NCI-H446 treated with DMSO at 0.1 percent for 48 hours (cell line): Measurements from ENCODE around the gene RBM43.
A peak's percentile ranks its signal among the peaks of the same experiment; 100 is the strongest.
"Not testable (repeated sequence)": the region's sequence is repeated elsewhere in the genome, so short reads cannot be mapped to it uniquely, and the experiment has no call there.

ENCODE experiments used
- DNase-seq: peaks from one replicate; lab custom pipeline; 2025; lab: John Stamatoyannopoulos, UW

Gene RBM43

DNA sequence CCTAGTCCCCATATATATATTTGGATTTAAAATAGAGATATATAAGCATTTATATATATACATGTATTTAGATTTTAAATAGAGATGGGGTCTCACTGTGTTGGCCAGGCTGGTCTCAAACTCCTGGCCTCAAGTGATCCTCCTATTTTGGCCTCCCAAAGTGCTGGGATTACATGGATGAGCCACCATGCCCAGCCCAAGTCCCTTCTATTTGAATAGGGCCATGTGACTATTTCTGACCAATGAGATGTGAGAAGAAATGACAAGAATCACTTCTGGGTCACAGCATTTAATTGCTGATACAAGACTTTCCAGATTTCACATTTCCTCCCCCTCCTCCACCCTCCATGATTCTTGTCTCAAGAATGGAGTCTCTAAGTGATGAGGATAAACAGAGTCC, 6.4 kb upstream of the RBM43 start:
- no peak for DNase-seq

DNA sequence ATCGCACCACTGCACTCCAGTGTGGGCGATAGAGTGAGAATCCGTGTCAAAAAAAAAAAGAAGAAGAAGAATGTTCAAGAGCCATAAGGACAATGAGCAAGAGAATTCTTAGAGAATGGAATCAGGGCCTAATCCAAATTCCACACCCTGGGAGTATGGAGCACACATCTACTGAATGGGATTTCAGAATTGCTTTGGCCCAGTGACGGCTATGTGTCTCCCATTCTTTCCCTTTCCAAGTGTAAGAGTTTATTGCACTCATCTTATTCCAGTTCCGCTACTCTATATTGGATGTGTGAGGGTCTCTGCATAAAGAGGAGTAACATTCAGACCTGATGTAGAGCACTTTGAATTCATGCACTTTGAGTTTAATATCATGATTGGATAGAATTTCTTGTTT, 5.9 kb upstream of the RBM43 start:
- DNase-seq = no peak

DNA sequence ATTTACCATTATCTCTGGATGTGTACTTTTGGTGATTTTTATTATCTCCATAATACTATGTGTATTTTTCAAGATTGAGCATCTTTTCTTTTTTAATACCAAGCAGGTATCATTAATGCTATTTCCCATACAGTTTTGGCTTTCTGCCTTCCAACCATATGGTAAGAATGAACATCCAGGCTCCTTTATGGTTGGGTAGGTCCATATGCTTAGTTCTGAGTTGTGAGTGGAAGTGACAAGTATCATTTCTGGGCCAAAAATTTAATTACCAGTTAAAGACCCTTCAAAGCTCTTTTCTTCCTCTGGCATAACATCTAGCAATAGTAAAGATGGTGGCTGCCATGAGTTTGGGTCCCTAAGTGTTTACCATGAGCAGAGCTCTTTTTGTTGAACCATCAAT, 4.3 kb upstream of the RBM43 start:
- DNase-seq = peak; percentile 78

DNA sequence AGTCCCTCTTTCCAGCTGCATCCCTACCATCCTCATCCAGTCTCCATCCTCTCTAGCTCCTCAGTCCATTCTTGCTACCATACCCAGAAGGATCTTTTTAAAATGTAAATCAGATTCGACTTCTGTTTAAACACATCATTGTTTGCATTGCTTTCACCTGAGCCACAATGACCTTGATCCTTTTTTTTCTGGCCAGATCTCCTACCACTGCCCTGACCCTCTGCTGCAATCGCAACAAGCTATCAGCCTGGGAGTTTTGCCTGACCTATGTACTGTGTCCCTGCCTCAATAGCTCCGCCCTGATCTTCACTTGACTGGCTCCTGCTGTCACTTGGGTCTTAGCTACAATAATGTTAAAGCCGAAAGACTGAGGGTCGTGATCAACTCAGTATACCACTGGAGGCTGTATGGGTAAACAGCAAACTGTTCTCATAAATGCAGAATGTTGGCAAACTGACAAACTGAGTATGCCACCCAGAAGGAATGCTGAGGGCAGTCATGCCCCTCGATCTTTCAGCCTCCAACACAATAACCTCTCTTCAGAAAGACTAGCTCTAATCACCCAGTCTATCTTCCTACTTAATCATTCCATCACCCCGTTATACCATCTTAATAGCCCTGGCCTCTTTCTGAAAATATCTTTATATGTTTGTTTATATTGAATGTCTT, 2.6 kb upstream of the RBM43 start:
- no peak for DNase-seq

DNA sequence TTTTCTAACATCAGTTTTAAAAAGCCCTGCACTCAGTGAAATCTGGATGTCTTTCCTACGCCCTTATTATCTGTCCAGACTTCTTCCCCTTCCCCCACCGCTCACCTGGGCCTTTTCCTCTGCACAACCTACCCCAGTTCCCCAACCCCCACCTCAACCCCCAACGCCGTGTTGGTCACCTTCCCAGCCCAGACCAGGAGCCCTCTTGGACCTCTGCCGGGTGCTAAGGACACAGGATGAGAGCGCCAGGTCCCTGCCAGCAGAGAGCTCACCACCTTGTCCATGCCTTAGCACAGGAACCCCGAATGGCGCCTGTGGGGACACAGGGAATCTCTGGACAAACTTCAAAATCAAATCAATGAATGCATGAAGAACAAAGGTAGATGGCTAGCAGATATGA, 966 bp upstream of the RBM43 start:
- no peak for DNase-seq

DNA sequence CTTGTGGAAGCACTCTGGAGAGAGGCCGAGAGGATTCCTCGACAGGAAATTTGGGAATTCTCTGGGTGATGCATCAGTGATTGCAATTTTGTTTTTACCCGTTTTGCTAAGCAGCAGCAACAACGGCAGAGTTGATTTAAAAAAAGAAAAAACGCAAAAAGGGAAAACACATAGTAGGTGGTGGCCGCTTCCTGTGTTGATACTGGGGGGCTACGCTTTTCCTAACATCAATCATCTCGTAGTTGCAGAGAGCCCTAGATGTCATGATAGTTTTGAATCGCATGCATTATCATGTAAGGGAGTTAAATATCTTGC, 271 bp upstream of the RBM43 start:
- no peak for DNase-seq

DNA sequence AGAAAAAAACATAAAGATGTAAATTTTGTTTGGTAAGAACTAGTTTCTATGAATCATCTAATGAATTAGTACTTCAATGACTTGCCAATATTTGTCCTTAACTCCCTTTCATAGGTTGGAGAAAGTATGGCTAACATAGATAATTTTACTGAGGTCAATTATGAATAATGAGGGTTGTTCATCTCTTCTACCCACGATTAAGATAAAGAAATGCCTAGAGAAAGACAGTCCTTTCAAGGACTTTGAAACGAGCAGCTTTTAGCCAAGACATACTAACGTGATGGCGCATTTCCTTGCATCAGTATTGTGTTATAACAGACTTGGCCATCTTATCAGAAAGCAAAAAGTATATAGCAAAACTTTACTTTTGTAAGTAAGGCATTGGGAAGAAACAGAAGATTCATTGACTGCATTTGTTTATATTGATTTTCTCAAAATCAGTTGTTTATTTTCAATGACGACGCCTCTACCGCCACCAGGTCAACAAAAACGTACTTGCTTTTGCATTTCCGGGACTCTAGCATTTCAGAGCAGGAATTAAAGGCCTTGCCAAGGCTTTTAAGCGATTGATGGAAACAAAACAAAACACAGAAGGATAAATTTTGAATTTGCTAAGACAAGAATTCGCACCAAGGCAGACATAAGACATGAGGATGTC, 961 bp downstream of the RBM43 start:
- DNase-seq = no peak

DNA sequence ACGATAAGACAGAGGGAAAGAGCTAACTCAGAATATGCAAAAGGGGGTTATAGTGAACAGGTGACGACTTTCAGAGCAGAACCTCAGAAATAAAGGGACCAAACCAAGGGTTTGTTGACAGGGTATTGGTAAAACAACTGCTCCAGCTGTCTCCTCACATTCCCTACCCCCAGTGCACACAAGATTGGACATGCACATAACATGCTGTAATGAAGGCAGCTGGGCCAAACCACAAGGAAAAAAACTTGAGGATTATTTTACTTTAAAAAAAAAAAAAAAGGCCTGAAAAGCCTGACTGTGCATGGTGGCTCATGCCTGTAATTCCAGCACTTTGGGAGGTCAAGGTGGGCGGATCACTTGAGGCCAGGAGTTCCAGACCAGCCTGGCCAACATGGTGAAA, 3.5 kb downstream of the RBM43 start:
- no peak for DNase-seq

DNA sequence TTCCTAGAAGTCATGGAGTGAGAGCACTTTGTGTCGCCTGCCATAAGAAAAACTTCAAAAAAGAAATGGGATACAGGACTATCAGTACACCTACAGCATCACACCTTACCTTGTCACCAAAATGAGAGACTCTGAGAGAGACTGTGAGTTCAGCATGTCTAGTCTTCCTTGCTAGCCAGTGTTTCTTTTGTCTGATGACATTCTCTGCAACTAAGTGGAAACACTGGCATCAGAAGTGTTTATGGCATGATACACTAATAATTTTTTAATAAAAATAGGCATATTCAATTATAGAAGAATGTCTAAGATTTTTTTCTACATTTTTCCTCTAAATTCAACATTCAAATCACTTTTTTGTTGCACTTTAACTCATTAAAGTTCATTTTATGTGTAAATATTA, 9.0 kb downstream of the RBM43 start:
- no peak for DNase-seq

DNA sequence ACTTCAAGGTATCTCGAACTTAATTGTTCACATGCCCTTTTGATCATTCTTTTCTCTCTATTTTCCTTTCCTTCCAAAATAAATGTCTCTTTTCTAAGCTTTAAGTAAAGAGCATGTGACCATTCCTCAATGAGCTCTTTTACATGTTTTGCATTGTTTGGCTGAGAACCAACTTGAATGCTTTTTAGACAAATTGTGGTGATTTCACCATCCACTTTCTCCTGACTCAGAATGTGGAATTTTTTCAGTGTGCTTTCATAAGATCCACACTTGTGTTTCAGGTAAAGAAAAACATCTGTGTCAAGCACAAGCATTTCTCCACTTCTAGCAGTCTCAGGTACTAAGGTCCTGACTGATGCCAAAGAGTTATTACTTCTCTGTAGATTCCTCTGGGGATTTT, 10.7 kb downstream of the RBM43 start:
- no peak for DNase-seq

DNA sequence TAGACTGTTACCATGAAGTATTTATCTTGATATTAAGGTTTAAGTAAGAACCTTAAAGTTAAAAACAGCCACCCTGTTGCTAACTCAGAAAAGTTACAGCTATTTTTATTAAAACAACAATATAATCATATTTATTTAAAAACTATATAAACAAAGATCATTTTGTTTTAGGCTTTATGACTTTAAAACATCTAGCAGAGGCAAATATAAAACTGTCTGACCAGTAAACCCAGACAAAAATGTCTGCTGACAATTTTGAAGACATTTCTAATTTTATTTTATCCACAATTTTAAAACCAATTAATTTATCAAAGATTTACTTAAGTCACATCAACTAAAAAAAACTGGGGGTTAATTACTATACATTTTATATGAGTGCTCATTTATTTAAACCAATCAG, 14.2 kb downstream of the RBM43 start:
- DNase-seq = no peak

DNA sequence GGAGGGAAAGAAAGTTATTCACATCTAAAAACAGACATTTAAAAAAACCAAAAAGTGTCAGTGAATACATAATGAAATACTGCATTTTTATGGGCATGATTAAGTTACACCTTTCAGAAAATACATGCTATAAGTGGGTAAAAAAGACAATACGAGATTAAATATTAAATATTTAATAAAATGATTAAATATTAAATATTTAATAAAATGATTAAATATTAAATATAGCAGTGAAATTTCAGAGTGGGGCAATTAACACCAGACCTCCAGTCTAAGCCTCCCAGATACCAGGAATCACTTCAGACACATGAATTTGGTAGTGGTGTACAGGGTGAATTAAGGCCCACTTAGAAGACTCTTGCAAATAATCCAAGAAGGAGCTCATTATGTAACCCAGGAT, 15.5 kb downstream of the RBM43 start:
- no peak for DNase-seq

DNA sequence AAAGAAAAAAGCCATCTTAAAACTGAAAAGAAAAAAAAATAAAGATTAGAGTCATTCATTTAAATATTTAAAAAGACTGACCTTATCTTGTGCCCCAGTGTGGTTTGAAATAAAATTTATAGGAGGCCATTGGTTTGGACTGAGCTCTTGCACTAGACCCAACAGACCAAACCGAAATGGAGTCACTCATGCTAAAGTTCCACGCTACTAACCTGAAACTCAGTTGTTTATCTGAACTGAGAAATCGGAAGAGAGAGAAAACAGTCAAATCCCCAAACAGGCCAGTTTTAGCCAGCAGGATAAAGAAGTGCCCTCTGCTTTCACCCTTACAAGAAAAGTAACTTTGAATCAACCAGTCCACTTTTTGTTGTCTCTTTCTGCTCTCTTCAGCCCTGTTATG, 18.2 kb downstream of the RBM43 start:
- no peak for DNase-seq

DNA sequence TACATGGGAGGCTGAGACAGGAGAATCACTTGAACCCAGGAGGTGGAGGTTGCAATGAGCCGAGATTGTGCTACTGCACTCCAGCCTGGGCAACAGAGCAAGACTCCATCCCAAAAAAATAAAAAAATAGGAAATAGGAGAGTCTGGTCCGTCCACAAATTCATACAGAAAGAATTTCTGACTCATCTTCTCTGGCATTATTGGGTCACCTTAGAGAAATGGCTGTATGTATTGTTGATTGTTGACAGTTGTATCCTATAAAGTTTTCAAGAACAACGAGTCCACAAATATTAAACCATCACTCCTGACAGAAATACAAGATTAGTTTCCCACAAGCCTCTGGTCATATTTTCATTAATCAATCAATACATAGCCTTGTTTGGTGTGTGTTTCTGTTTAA, 20.4 kb downstream of the RBM43 start:
- DNase-seq = no peak

DNA sequence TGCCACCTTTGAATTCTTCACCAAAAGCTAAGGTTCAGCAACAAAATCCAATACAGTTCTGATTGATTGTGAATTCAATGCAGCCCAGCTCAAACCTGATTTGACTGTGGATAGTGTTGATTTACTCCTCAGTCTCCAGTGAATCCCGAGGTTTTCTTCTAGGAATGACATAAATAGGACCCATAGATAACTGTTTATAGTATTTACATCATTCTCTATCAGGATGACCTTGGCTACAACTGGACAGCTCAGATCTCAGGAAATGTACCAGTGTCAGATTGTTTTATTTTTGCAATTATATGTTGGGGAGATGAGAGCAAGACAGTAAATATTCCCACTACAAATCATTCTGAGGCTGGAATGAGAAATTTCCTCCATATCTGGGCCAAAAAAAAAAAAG, 21.2 kb downstream of the RBM43 start:
- no peak for DNase-seq

DNA sequence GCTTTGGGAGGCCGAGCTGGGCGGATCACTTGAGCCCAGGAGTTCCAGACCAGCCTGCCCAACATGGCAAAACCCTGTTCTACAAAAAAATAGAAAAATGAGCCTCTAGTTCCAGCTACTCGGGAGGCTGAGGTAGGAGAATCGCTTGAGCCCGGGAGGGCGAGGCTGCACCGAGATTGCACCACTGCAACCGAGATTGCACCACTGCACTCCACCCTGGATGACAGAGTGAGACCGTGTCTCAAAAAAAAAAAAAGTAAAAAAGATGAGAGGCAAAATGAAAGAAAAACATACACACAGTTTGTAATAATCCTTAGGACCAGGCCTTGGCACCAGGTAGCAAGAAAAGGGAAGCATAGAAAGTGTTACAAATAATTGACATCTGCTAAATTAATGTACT, 22.0 kb downstream of the RBM43 start:
- no peak for DNase-seq

DNA sequence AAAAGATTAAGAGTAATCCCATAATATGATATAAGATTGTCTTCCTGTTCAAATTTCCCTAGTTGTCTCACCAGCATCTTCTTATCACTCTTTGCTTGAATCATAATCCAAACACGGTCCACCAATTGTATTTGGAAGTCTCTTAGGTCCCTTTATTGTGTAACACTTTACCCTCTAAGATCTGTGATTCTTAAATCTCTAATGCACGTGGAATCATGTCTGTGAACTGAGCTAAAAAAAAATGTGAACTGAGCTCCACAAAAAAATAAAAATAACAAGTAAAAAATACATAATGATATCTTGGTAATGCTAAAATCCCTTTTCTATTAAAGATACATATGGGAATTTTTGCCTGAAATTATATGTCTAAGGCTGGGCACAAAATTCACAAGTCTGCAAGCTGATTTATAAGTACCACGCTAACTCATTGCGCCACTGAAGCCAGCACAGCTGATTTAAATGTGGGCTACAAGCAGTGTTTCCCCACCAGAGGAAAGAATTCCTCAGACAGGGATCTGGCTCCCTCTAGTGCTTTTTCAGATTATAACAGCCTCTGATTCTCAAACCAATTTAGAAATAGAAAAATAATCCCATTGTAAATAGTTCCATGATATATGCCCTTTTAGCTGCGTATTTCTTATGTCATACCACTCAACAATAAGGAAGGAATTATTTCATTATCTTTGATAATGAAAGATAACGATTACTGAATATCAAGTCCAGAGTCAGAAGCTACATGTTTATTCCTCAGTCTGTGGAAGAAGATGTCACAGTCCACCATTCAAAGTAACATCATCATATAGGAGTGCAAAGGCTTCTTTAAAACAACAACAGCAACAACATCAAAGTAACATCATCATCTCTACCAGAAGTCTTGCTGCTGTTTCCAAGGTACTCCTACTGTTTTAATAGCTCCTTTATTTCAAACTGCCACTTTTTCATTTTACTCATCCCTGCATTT, 22.9 kb downstream of the RBM43 start:
- peak; percentile 24 for DNase-seq

DNA sequence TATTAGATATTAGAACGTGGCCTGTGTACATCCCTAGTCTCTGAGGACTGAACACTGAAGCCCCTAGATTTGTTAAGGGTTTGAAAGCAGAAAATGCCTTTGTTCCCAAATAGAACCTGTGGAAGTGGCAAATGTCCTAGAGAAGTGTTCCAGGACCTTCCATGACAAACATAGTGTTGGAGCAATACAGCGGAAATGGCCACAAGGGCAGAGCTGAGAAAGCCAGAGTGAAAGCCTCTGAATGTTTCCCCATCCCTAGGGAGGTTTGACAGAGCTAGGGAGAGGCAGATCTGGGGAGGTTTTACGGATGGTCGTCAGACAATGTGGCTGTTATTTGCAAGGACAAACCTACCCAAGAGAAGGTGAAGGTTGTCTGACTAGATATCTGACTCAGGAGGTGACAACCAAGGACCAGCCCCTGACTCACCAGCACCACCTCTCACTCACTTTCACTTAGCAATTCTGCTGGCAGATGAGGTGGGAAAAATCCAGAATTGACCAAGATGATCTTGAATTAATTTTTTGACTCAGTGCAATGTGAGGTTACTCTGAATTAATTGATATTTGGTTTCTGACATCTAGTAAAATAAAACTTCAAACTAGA, 24.1 kb downstream of the RBM43 start:
- DNase-seq = no peak

DNA sequence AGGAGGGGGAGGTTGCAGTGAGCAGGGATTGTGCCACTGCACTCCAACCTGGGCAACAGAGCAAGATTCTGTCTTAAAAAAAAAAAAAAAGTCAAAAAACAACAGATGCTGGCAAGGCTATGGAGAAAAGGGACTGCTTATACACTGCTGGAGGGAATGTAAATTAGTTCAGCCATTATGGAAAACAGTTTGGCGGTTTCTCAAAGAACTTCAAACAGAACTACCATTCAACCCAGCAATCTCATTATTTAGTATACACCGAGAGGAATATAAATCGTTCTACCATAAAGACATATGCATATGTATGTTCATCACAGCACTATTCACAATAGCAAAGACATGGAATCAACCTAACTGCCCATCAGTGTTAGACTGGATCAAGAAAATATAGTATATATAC, 27.9 kb downstream of the RBM43 start:
- DNase-seq = not testable (repeated sequence)

DNA sequence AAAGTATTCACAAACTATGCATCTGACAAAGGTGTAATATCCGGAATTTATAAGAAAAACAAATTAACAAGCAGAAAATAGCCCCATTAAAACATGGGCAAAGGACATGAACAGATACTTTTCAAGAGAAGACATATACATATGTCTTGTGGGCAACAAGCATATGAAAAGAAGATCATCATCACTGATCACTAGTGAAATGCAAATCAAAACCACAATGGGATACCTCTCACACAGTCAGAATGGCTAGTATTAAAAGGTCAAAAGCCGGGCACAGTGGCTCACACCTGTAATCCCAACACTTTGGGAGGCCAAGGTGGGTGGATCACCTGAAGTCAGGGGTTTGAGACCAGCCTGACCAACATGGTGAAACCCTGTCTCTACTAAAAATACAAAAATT, 28.4 kb downstream of the RBM43 start:
- not testable (repeated sequence) for DNase-seq

DNA sequence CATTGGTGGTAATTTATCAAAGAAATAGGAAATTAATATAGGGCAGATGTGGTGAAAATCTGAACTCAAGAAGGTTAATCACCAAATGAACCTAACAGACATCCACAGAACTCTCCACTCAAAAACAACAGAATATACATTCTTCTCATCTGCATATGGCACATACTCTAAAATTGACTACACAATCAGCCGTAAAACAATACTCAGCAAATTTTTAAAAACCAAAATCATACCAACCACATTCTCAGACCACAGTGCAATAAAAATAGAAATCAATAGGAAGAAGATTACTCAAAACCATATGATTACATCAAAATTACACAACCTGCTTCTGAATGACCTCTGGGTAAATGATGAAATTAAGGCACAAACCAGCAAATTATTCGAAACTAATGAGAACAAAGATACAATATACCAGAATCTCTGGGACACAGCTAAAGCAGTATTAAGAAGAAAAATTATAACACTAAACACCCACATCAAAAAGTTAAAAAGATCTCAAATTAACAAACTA, 31.0 kb downstream of the RBM43 start:
- no peak for DNase-seq

DNA sequence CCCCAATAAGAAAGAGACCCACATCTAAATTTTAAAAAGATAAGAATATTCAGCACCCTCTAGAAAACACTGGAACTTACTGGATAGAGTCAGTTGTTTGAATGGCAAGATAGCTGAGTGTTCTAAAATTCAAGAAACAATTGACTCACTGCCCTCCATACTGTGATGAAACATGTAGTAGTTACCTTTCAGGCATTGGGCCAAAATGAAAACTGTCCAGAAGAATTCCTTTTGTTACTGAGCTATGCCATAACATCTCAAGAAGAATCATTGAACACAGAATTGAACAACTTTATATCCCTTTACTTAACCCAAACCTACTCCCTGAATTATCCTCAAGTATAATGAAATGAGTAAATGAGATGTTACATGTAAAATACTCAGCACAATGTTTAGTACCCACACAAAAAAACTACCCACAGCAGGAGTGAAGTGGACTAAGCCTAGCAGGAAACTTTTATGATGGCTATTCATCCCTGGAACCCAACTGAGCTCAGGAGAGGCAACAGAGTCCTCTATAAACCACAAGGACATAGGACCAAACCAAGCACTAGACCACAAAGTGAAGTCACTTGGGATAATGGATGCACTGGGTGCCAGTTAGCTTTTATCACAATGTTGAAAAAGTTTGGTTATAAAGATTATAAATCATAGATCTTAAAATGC, 32.7 kb downstream of the RBM43 start:
- no peak for DNase-seq
